ENCODE results near the gene ESYT2. TPM values are rescaled to one million over a fixed set of nuclear protein-coding genes. Genes with fewer than 3 reads are reported as not detected.

ESYT2 gene
- polyA plus RNA-seq, 3 donors: 14.0 to 24.1 (median 22.0) TPM

GRCh38 chr7:158720112-158720511 is 109.2 kb downstream of the ESYT2 start:
- no peak overlapping the region for H3K27ac ChIP-seq (ENCODE audit: low read depth in 1 of 2, low read length in 2 of 2)
- no peaks in the 10 kb centered on the region for H3K9me3 ChIP-seq (replicated peaks in 1 of 2; ENCODE audit: control insufficient read depth in 1 of 2, insufficient read depth in 1 of 2, low read length in 2 of 2)
- peaks cover 2 to 6% (median 4%) of the 10 kb centered on the region in 7 donors for H3K9me3 Mint-ChIP-seq
- no CpG with 5 or more reads among the region's 9 CpGs for WGBS (ENCODE audit: insufficient coverage)
- H3K4me2 ChIP-seq (replicated peaks; ENCODE audit: extremely low read depth, low read length, poor library complexity, severe bottlenecking): no peak overlapping the region
- no peak overlapping the region for H3K9ac ChIP-seq (ENCODE audit: insufficient read depth, low read length, poor library complexity, severe bottlenecking)
- no peak overlapping the region for H3K4me3 ChIP-seq (replicated peaks in 1 of 3; ENCODE audit: low read depth in 2 of 3, low read length in 3 of 3)
- peaks cover 2 to 5% (median 4%) of the 10 kb centered on the region in 3 donors for H3K27me3 Mint-ChIP-seq (ENCODE audit: low read depth in 3 of 3)
- peaks cover 20 to 24% of the 10 kb centered on the region in 2 donors for H3K4me1 ChIP-seq (ENCODE audit: control insufficient read depth in 1 of 2, insufficient read depth in 2 of 2, low read length in 2 of 2)
- H3K4me1 Mint-ChIP-seq: peaks cover 26% of the 10 kb centered on the region
- DNase-seq: no peak
- no peaks in the 10 kb centered on the region for H3K79me2 ChIP-seq (ENCODE audit: insufficient read depth, low read length)
- no peak overlapping the region for H3K4me3 Mint-ChIP-seq
- no peaks in the 10 kb centered on the region for H3K36me3 Mint-ChIP-seq
- TF ChIP-seq, protein P1, sequence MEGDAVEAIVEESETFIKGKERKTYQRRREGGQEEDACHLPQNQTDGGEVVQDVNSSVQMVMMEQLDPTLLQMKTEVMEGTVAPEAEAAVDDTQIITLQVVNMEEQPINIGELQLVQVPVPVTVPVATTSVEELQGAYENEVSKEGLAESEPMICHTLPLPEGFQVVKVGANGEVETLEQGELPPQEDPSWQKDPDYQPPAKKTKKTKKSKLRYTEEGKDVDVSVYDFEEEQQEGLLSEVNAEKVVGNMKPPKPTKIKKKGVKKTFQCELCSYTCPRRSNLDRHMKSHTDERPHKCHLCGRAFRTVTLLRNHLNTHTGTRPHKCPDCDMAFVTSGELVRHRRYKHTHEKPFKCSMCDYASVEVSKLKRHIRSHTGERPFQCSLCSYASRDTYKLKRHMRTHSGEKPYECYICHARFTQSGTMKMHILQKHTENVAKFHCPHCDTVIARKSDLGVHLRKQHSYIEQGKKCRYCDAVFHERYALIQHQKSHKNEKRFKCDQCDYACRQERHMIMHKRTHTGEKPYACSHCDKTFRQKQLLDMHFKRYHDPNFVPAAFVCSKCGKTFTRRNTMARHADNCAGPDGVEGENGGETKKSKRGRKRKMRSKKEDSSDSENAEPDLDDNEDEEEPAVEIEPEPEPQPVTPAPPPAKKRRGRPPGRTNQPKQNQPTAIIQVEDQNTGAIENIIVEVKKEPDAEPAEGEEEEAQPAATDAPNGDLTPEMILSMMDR (IDR thresholded peaks at IDR 0.05): no peak
- H4K20me1 ChIP-seq (ENCODE audit: insufficient read depth, low read length): no peaks in the 10 kb centered on the region
- no peak overlapping the region for H2AFZ ChIP-seq (ENCODE audit: insufficient read depth, low read depth, low read length, poor library complexity, severe bottlenecking)
- no peak overlapping the region for H3K27ac Mint-ChIP-seq
- intact Hi-C loops (cut with micrococcal nuclease): no loop called here
- no peaks in the 10 kb centered on the region for H3K27me3 ChIP-seq (ENCODE audit: control insufficient read depth in 2 of 2, insufficient read depth in 2 of 2, low read length in 2 of 2)
- no peaks in the 10 kb centered on the region for H3K36me3 ChIP-seq (replicated peaks in 1 of 2; ENCODE audit: control insufficient read depth in 1 of 2, insufficient read depth in 2 of 2, low read length in 2 of 2)

DNA sequence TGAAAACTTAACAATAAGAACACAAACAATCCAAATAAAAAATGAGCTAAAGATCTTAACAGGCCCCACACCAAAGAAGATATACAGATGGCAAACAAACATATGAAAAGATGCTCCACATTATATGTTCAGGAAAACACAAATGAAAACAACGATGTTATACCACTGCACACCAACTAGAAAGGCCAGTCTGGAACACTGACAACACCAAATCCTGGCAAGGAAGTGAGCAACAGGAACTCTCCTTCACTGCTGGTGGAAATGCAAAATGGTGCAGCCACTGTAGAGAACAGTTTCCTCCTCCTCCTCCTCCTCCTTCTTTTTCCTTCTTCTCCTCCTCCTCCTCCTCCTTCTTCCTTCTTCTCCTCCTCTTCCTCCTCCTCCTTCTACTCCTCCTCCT is 112.5 kb downstream of the ESYT2 start:
- no peaks in the 10 kb centered on the region for H4K20me1 ChIP-seq (ENCODE audit: insufficient read depth, low read length)
- no peak overlapping the region for H3K4me2 ChIP-seq (replicated peaks; ENCODE audit: extremely low read depth, low read length, poor library complexity, severe bottlenecking)
- 80% methylated on average over 1 of the region's 1 CpG for WGBS (ENCODE audit: insufficient coverage)
- peaks cover 0 to 8% of the 10 kb centered on the region in 2 donors for H3K9me3 ChIP-seq (replicated peaks in 1 of 2; ENCODE audit: control insufficient read depth in 1 of 2, insufficient read depth in 1 of 2, low read length in 2 of 2)
- Mint-ChIP-seq H3K4me1 (peaks cover 37% of the 10 kb centered on the region), H3K9me3 (peaks cover 2 to 12% (median 6%) of the 10 kb centered on the region in 7 donors), H3K4me3 (no peak overlapping the region), H3K27me3 (ENCODE audit: low read depth in 3 of 3) (peaks cover 0 to 5% (median 1%) of the 10 kb centered on the region in 3 donors), H3K36me3 (no peaks in the 10 kb centered on the region), H3K27ac (peak overlapping the region in 1 of 7 donors; percentile 78)
- no peaks in the 10 kb centered on the region for H3K79me2 ChIP-seq (ENCODE audit: insufficient read depth, low read length)
- TF ChIP-seq, protein P1 (IDR thresholded peaks at IDR 0.05): no peak
- no peaks in the 10 kb centered on the region for H3K27me3 ChIP-seq (ENCODE audit: control insufficient read depth in 2 of 2, insufficient read depth in 2 of 2, low read length in 2 of 2)
- H3K27ac ChIP-seq (ENCODE audit: low read depth in 1 of 2, low read length in 2 of 2): peak overlapping the region in 1 of 2 donors; percentile 26
- no peak overlapping the region for H3K9ac ChIP-seq (ENCODE audit: insufficient read depth, low read length, poor library complexity, severe bottlenecking)
- no peak for DNase-seq
- H2AFZ ChIP-seq (ENCODE audit: insufficient read depth, low read depth, low read length, poor library complexity, severe bottlenecking): no peak overlapping the region
- intact Hi-C loops (cut with micrococcal nuclease): no loop called here
- H3K36me3 ChIP-seq (replicated peaks in 1 of 2; ENCODE audit: control insufficient read depth in 1 of 2, insufficient read depth in 2 of 2, low read length in 2 of 2): no peaks in the 10 kb centered on the region
- H3K4me1 ChIP-seq (ENCODE audit: control insufficient read depth in 1 of 2, insufficient read depth in 2 of 2, low read length in 2 of 2): peaks cover 33 to 37% of the 10 kb centered on the region in 2 donors
- no peak overlapping the region for H3K4me3 ChIP-seq (replicated peaks in 1 of 3; ENCODE audit: low read depth in 2 of 3, low read length in 3 of 3)

Measured in CD14-positive monocyte (primary cell).